GM19467 (cell line): ENCODE measurements around the gene HMGN2.

Experiments used
- ATAC-seq: cut with Tn5 transposase; IDR thresholded peaks from one replicate; pipeline ENCODE4 v1.9.1; 2021; ENCODE audit warnings: mild to moderate bottlenecking, moderate library complexity; ENCODE audit not compliant: unreplicated experiment

Gene HMGN2

GRCh38 chr1:26472320-26472900, at the start of gene HMGN2:
TSS of gene HMGN2 (plus strand) at chr1:26472440. CDS start at chr1:26472613, 173 bp downstream.
- ATAC-seq: peak; percentile 37

- ATAC-seq: no peak
Measured at GRCh38 chr1:26429721-26430120, 42.5 kb upstream of the HMGN2 start.

GRCh38 chr1:26431979-26432695, 40.1 kb upstream of the HMGN2 start, which contains the start of gene DHDDS:
TSS of gene DHDDS (plus strand) at chr1:26432321. CDS start at chr1:26432946, 625 bp downstream.
- ATAC-seq: peak; percentile 95

GRCh38 chr1:26432793-26433192, 39.4 kb upstream of the HMGN2 start:
- ATAC-seq: no peak

- ATAC-seq: no peak
Measured at GRCh38 chr1:26434161-26434752, 38.0 kb upstream of the HMGN2 start.

- ATAC-seq: no peak
Measured at GRCh38 chr1:26438041-26438440, 34.2 kb upstream of the HMGN2 start.

- ATAC-seq: no peak
Measured at GRCh38 chr1:26440259-26440658, 32.0 kb upstream of the HMGN2 start.

GRCh38 chr1:26449868-26450267, 22.4 kb upstream of the HMGN2 start:
- no peak for ATAC-seq

- no peak for ATAC-seq
Measured at GRCh38 chr1:26450908-26451307, 21.3 kb upstream of the HMGN2 start.

GRCh38 chr1:26452459-26453183, 19.6 kb upstream of the HMGN2 start:
- ATAC-seq: no peak

- ATAC-seq: no peak
Measured at GRCh38 chr1:26459148-26459547, 13.1 kb upstream of the HMGN2 start.

- no peak for ATAC-seq
Measured at GRCh38 chr1:26459573-26460031, 12.6 kb upstream of the HMGN2 start.

- no peak for ATAC-seq
Measured at GRCh38 chr1:26468911-26469310, 3.3 kb upstream of the HMGN2 start.

GRCh38 chr1:26469558-26469957, 2.7 kb upstream of the HMGN2 start:
- no peak for ATAC-seq

GRCh38 chr1:26470878-26471497, 1.3 kb upstream of the HMGN2 start:
- ATAC-seq: no peak

GRCh38 chr1:26471498-26472319, 531 bp upstream of the HMGN2 start:
- peak; percentile 15 for ATAC-seq

- ATAC-seq: peak; percentile 72
Measured at GRCh38 chr1:26472901-26473845, 933 bp downstream of the HMGN2 start.

GRCh38 chr1:26474818-26475217, 2.6 kb downstream of the HMGN2 start:
- no peak for ATAC-seq

- no peak for ATAC-seq
Measured at GRCh38 chr1:26475989-26476388, 3.7 kb downstream of the HMGN2 start.
